Measurements from ENCODE around the gene SCNN1G.

DNA sequence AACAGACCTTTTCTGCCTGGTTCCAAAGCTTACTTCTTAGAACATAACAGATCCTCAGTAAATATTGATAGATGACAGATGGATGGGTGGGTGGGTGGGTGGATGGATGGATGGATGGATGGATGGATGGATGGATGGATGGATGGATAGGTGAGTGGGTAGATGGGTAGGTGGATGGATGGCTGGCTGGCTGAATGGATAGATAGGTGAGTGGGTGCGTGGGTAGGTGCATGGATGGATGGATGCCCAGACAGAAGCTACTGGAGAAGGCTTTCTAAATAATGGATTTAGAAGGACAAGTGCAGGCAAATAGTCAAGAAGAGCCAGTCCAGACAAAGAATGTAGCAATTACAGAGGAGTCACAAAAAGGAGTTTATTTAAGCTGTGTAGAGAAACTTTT, 19.6 kb downstream of the SCNN1G start:
- TF ChIP-seq, protein P1, sequence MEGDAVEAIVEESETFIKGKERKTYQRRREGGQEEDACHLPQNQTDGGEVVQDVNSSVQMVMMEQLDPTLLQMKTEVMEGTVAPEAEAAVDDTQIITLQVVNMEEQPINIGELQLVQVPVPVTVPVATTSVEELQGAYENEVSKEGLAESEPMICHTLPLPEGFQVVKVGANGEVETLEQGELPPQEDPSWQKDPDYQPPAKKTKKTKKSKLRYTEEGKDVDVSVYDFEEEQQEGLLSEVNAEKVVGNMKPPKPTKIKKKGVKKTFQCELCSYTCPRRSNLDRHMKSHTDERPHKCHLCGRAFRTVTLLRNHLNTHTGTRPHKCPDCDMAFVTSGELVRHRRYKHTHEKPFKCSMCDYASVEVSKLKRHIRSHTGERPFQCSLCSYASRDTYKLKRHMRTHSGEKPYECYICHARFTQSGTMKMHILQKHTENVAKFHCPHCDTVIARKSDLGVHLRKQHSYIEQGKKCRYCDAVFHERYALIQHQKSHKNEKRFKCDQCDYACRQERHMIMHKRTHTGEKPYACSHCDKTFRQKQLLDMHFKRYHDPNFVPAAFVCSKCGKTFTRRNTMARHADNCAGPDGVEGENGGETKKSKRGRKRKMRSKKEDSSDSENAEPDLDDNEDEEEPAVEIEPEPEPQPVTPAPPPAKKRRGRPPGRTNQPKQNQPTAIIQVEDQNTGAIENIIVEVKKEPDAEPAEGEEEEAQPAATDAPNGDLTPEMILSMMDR (conservative IDR thresholded peaks at IDR 0.05; ENCODE audit: low read depth, low read length): no peak
- TF ChIP-seq MXI1 (IDR thresholded peaks at IDR 0.05; ENCODE audit: borderline replicate concordance, low read depth, low read length): no peak

Measured in IMR-90 (cell line).